ENCODE measurements around the gene CASKIN2.

The CASKIN2 gene, protein sequence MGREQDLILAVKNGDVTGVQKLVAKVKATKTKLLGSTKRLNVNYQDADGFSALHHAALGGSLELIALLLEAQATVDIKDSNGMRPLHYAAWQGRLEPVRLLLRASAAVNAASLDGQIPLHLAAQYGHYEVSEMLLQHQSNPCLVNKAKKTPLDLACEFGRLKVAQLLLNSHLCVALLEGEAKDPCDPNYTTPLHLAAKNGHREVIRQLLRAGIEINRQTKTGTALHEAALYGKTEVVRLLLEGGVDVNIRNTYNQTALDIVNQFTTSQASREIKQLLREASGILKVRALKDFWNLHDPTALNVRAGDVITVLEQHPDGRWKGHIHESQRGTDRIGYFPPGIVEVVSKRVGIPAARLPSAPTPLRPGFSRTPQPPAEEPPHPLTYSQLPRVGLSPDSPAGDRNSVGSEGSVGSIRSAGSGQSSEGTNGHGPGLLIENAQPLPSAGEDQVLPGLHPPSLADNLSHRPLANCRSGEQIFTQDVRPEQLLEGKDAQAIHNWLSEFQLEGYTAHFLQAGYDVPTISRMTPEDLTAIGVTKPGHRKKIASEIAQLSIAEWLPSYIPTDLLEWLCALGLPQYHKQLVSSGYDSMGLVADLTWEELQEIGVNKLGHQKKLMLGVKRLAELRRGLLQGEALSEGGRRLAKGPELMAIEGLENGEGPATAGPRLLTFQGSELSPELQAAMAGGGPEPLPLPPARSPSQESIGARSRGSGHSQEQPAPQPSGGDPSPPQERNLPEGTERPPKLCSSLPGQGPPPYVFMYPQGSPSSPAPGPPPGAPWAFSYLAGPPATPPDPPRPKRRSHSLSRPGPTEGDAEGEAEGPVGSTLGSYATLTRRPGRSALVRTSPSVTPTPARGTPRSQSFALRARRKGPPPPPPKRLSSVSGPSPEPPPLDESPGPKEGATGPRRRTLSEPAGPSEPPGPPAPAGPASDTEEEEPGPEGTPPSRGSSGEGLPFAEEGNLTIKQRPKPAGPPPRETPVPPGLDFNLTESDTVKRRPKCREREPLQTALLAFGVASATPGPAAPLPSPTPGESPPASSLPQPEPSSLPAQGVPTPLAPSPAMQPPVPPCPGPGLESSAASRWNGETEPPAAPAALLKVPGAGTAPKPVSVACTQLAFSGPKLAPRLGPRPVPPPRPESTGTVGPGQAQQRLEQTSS (N-terminal part only)

DNA sequence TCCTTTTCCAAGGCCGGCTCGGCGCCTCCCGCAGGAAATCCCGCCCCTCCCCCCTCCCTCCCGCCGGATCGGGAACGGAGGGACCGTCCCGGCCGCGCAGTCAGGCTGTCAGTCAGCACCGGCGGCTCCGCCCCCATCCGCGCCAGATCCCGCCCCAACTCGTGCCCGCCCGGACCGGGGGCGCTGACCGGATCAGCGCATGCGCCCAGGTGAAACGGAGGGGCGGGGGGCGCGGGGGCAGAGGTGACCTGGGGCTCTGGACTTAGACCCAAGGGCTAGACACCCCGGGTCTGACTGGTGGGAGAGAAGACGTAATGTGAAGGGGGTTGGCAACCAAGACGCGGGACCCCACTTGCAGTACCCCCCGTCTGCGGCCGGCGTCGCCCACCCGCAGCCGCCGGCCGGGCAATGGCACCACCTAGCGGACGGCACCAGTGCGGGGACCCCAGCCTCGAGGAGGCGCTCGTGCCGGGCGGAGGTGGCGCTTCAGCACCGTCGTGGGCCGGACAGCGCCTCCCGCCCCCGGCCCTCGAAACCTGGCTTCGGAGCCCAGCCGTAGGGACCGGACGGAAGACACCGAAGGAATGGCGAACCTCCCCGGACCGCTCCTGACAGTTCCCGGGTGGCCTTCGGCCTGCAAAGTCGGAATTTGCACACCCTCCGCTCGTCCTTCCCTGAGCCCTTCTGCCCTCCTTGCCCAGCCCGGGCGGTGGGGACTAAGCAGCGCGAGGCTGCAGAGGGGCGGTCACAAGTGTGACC, at the start of gene CASKIN2:
TSS of gene CASKIN2 (minus strand) at position 42 of the 759 bp plus-strand sequence. CDS start 1,733 bp downstream, outside the sequence.
- DNase-seq = no peak

DNA sequence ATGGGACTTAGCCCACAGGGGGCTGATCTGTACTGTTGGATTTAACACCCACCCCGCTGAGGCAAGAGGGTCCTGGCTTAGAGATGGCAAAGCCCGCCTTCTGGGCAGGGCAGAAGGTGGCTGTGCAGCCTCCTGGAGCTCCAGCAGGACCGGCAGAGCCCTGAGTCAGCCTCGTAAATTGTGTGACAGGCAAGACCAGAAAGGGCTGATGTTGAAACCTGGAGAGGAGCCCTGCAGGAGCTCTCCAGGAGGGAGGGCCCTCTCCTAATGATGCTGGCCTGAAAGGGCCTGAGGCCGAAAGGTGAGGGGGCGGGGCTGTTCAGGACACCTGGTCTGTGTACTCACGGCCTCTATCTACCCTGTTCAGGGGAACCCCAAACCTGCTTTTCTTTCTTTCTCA, 49.7 kb upstream of the CASKIN2 start:
- DNase-seq = no peak

DNA sequence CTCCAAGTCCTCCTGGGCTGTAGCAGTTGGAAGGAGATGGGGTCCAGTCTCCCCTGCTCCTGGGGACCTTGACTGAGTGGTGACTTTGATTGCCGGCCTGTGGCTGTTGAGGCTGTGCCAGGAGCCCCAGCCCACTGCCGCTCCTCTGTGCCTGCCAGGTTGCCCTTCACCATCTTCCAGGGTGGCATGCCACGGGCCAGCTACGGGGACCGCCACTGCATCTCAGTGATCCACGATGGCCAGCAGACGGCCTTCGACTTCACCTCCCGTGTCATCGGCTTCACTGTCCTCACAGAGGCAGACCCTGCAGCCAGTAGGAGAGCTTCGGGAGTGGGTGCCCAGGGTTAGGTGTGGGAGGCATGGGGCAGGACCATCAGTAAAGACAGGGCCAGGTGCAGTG, 48.9 kb upstream of the CASKIN2 start:
- no peak for DNase-seq

DNA sequence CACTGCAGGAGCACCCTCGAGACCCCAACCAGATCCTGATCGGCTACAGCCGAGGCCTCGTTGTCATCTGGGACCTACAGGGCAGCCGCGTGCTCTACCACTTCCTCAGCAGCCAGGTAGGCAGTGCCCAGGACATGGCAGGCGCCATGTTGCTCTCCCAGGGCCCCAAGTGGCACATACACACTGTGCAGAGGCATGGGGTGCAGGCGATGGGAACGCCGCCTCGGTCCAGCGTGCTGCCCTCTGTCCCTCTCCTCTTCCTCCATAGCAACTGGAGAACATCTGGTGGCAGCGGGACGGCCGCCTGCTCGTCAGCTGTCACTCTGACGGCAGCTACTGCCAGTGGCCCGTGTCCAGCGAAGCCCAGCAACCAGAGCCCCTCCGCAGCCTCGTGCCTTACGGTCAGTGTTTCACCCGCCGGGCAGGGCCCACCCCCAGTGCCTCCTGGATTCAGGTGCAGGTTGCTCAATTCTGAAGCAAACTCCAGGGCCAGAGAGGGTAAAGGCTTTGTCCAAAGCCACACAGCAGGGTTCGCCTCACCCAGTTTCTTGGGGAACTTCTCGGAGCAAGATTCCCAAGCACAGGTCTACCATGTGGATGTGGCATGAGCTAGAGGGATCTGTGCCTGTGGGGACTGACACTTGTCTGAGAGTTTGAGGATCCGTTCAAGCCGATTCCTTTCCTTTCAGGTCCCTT, 47.9 kb upstream of the CASKIN2 start:
- DNase-seq = no peak

DNA sequence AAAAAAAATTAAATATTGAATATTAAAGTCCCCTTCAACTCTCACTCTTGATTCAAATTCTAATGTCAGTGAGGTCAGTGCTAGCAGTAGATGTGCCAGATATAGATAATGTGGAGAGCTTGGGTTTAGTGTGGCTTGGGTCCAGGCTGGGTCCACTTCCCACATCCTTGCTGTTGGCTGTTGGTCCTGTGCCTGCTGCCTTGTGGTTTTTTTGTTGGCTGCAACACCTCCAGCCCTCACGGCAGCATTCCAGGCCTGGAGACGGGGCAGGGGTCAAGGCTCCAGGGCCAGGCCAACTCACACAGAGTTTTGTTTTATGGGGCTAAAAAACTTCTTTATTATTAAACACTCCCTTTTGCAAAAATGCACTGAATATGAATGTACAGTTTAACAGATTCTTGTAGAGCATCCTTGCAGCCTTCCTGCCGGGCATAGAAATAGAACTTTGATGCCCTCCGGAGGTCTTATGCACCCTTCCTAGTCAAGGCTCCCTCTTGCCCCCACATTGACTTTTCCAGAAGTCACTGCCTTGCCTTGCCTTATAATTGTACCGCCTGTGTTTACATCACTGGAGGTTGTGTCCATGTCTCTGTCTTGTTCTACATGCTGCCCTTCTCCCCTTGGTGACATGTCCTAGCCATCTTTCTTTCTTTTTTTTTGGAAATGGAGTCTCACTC, 46.7 kb upstream of the CASKIN2 start:
- no peak for DNase-seq

DNA sequence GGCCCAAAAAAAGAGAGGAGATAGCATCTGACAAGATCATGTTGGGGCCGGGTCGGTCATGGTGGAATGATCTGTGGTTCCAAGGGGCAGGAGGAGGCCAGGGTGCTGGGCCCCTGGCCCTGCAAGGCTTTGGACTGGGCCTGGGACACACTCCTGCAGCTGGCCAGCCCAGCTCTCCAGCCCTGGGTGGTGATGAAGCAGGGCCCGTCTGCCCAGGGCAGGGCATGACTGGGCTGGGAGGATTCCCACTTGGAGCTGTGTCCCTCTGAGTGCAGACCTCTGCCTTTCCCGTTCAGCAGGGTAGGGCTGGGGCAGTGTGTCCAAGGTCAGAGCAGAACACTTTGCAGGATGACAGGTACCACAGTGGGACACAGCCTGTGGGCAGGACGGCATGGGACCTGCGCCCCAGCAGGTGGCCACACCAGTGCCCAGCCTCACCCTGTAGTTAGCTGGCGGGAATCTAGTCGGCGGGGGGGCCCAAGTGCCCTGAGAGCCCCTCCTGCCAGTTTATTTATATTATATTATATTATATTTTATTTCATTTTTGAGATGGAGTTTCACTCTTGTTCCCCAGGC, 44.7 kb upstream of the CASKIN2 start:
- DNase-seq = no peak

DNA sequence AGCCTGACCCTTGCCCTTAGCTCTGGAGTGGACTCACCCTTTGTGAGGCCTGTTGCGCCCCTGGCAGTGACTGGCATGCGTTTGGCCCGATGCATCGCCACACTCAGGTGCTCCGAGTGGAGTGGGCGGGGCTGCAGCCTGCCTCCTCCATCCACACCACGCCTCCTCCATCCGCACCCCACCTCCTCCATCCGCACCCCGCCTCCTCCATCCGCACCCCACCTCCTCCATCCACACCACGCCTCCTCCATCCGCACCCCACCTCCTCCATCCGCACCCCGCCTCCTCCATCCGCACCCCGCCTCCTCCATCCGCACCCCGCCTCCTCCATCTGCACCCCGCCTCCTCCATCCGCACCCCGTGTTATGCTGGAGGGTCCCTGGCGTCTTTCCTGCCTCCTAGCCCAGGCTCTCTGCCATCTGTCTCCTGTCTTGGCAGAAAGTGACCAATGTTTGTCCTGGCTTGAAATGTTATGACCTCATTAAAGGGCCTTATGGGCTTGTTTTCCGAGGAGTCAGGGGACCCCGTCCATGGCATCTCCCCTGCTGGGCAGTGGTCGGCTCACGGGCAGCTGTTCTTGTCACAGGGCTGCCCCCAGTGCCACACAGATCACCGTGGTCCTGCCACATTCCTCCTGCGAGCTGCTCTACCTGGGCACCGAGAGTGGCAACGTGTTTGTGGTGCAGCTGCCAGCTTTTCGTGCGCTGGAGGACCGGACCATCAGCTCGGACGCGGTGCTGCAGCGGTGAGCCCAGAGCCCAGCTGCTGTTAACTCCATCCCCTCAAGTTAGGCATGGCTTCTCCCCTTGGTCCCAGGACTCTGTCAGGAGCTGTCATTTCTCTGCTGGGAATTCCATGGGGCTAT, 43.6 kb upstream of the CASKIN2 start:
- DNase-seq = no peak

DNA sequence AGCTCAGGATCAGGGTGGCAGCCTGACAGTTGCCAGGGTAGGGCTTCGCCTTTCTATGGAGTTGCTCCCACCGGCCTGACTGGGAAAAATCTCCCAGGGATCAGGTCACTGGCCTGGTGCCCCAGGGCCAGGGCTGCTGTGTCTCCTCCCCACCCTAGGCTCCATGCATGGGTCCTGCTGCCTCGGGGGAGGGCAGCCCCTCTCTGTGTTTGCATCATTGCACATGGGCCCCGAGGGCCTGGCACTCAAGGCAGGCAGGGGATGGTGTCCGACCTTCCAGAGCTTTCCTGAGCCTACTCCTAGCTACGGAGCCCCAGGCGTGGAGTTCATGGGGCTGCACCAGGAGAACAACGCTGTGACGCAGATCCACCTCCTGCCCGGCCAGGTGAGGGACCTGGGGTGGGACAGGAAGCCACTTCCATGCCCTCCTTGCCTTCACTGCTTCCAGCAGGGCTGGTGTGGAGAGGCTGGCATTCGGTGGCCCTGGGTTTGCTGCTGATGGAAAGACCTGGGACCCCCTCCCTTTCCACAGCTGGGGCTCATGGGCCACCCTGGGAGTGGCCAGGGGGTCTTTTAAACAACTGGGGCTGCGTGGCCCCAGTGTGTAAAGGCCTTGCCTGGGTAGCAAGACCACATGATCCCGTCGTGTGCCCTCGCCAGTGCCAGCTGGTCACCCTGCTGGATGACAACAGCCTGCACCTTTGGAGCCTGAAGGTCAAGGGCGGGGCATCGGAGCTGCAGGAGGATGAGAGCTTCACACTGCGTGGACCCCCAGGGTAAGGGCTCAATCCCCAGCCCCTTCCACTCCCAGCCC, 42.7 kb upstream of the CASKIN2 start:
- no peak for DNase-seq

DNA sequence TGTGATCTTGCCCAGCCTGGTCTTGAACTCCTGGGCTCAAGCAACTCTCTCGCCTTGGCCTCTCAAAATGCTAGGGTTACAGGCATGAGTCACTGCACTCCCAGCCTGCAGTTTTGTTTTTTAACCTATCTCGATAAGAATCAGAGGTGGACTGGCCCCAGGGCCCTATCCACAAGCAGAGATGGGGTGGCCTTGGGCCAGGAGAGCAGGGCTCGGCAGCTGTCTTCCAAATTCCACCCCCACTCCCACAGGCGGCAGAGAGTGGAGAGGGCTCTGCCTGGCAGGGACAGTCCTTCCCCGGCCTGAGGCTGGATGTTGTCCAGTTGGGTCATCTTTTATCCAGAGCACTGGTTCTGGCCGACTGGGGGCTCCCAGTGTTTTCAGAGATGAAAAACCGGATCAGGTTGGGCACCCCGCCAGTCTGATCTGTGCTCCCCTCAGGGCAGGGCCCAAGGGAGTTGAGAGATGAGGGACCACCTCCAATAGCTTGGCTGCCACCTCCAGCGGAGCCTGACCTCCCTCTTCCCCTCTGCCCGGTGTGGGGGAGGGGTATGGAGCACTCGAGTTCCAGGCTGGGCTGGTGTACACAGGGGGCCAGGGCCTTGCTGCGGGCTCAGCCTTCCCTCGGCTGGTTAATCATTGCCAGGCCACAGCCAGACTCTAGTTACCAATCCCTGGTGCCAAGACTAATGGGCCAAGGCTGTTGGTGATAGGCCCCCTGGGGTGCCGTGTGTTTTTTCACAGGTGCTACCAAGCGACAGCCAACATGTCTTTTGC, 41.9 kb upstream of the CASKIN2 start:
- DNase-seq = no peak

DNA sequence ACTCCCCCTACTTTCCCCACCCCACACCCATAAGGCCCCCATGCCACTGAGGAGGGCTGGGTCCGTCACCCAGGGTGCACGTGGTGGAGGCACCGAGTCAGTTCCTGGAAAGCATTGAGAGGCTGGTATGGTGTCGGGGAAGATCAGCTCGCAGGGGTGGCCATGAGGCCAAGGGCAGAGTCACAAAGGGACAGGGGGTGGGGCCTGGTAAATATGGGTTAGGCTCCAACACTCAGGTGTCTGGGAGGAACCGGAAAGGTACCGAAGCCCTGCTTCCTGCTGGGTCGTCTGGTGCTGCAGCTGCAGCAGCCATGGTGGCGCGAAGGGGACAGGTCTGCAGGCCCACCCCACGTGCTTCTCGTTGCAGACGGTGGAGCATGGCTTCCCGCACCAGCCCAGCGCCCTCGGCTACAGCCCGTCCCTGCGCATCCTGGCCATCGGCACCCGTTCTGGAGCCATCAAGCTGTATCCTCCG, 40.4 kb upstream of the CASKIN2 start:
- no peak for DNase-seq

DNA sequence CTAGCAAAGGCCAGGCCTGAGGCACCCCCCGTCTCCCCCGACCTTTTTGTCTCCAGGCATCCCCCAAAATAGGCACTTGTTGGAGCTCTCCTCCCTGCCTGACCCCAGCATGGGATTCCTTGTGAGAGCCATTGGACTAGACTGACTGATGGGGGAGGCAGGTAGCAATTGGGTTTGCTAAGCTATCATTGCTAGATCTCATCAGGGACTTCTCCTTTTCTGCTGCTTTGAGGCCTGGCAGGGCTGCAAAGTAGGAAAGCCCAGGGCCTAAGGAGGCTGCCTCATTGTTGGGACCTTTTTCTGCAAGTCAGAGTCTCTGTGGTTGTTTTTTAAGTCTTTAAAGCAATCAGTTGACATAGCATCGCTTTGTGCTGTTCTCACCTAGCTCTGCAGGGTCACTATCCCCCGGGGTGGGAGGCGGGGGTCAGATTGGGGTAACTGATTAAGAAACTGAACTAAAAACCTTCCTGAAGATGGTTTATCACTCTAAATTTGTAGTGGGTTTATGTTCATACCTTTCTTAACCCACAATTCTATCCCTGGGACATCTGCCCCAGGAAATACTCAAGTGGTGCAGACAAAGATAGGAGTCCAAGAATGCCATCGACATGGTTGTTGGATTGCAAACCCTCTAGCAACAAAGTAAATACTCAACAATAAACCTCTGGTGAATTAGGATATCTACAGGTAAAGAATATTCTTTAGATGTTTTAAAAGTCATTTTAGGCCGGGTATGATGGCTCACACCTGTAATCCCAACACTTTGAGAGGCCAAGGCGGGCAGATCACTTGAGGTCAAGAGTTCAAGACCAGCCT, 38.2 kb upstream of the CASKIN2 start:
- no peak for DNase-seq

DNA sequence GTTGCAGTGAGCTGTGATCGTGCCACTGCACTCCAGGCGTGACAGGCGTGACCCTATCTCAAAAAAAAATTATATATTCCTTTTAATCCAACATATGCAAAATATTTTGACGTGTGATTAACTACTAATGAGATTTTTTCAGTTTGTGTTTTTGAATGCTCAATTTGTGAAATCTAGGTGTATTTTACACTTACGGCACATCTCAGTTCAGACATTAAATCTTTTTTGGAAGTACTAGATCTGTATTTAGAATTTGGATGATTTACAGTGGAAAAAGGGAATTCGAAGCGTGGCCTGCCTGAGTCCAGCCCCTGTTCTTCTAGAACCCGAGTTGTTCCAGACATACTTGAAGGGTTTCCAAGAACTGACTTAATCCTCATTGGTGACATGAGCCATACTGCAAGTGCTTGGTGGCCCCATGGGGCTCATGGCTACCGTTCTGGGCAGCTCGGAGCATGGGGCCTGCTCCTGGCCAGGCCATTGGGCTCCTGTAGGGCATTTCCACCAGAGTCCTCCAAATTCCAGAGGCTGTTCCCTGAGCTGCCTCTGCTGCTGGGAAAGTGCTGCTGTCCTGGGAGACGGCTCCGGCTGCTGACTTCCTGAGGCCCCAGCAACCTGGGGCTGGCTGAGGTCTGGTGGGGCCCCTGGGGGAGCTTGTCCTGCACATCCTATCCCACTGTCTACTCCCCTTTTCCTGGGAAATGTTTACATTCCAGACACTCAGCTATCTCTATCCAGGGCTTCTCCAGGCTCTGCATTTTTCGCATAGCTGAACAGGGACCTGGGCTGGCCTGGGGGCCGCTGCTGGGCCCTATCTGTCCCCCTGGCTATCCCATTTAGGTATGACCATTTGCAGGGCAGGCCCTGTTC, 37.3 kb upstream of the CASKIN2 start:
- no peak for DNase-seq

DNA sequence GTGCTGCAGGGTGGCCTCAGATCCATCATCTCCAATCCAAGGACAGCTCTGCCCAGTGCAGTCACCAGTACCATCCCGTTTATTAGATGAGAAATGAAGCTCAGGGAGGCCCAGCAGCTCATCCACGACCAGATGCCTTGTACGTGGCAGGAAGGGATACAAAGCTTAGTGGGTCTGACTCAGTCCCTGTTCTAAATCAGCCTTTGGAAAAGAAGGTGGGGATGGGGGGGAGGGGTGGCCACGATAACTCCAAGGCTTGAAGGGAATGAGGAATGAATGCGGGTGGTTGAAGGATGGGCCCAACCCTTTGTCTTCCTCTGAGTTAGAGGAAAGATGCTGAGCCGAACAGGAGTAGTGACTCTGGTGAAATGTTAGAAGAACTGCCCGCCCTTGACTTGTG, 35.9 kb upstream of the CASKIN2 start:
- DNase-seq = no peak

DNA sequence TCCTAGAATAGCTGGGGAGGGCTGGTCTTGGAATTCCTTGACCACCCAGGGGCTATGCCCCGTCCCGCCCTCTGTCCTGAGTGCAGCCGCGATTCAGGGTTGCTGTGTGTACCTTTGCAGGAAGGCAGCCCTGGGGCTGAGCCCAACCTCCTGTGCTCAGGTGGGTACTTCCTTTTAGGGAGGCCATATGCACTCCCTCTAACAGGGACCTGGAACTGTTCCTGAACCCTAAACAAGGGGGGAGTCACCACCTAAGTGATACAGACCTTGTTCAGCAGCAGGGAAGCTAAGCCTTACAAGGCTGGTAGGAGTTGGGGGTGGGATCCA, 34.8 kb upstream of the CASKIN2 start:
- DNase-seq = no peak

DNA sequence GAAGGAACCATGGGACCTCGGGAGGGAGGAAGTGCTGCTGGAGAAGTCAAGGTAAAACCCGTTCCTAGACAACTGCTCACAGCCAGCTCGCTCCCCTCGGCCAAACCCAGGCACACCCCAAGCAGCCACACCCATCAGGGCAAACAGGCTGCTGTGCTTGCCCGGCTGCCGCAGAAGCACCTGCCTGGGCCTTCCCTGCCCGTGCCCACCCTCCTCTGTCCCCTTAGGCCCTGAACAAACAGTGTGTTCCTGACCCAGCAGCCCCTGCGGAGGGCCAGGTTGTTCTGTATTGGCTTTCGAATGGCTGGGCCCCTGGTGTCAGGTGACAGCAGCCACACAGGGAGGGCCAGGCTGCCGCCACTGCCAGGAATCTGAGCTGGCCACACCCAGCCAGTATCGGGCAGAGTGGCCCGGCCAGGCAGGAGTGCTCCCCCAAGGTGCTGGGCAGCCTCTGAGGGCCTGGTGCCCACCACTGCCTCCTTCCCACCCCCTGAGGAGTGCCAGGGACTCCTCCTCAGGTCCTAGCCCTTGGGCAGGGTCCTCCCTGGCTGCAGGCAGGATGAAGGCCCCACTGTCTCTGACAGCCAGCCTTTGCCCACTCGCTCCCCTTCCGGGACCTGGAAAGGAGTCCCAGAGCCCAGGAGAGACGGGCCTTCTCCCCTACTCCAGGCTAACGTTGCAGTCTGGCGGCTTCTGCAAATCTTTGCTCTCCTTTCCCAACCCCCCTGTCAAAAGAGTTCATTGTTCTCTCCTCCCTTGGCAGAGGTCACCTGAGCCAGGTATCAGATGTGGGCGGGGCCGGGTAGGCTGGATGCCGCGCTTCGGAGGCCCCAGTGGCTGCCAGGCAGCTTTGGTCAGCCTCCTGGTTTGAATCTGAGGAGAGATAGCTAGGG, 34.2 kb upstream of the CASKIN2 start:
- no peak for DNase-seq
